Hepatocyte (in vitro differentiated cells): Measurements from ENCODE around the gene CCT5. TPM values are rescaled to one million over a fixed set of nuclear protein-coding genes. Genes with fewer than 3 reads are reported as not detected.
"Not testable (repeated sequence)": the region's sequence is repeated elsewhere in the genome, so short reads cannot be mapped to it uniquely, and the experiment has no call there.

ENCODE experiments used
- DNase-seq: peaks from one replicate; pipeline ENCODE4 v3.0.0-alpha.2; 2016; ENCODE audit warnings: low spot score
- H2AFZ ChIP-seq: fragments of 200-600 bp; sonication (generic); 2 replicates; pipeline ENCODE4 v1.6.0; 2016; ENCODE audit warnings: antibody characterized with exemption, mild to moderate bottlenecking
- H3K27ac ChIP-seq: fragments of 200-600 bp; sonication (generic); 2 replicates; pipeline ENCODE4 v1.5.1; 2016; ENCODE audit warnings: mild to moderate bottlenecking
- H3K27me3 ChIP-seq: fragments of 200-600 bp; sonication (generic); 2 replicates; pipeline ENCODE4 v1.6.1; 2016
- H3K36me3 ChIP-seq: fragments of 200-600 bp; sonication (generic); replicated peaks from 2 replicates; pipeline ENCODE4 v1.5.1; 2016; ENCODE audit warnings: low read depth; ENCODE audit not compliant: insufficient read depth
- H3K4me1 ChIP-seq: fragments of 200-600 bp; sonication (generic); 2 replicates; pipeline ENCODE4 v1.5.1; 2016; ENCODE audit warnings: mild to moderate bottlenecking, moderate library complexity; ENCODE audit not compliant: insufficient read depth
- H3K4me2 ChIP-seq: fragments of 200-600 bp; sonication (generic); 2 replicates; pipeline ENCODE4 v1.6.0; 2016
- H3K4me3 ChIP-seq: fragments of 200-600 bp; sonication (generic); 2 replicates; pipeline ENCODE4 v1.5.1; 2016; ENCODE audit warnings: mild to moderate bottlenecking
- H3K79me2 ChIP-seq: fragments of 200-600 bp; sonication (generic); 2 replicates; pipeline ENCODE4 v1.6.0; 2017; ENCODE audit warnings: mild to moderate bottlenecking
- H3K9me2 ChIP-seq: fragments of 200-600 bp; sonication (generic); replicated peaks from 2 replicates; pipeline ENCODE4 v1.6.0; 2017; ENCODE audit warnings: mild to moderate bottlenecking; ENCODE audit not compliant: insufficient read depth
- H3K9me3 ChIP-seq: fragments of 200-600 bp; sonication (generic); 2 replicates; pipeline ENCODE4 v1.5.1; 2016; ENCODE audit warnings: low read depth, mild to moderate bottlenecking
- H4K20me1 ChIP-seq: fragments of 200-600 bp; sonication (generic); 2 replicates; pipeline ENCODE4 v1.6.0; 2016; ENCODE audit warnings: mild to moderate bottlenecking; ENCODE audit not compliant: insufficient read depth, poor library complexity, severe bottlenecking
- EZH2 ChIP-seq: fragments of 200-600 bp; sonication (generic); IDR thresholded peaks from 2 replicates; pipeline ENCODE4 v1.6.1; 2016; ENCODE audit warnings: antibody characterized with exemption, mild to moderate bottlenecking, borderline replicate concordance
- EZH2phosphoT487 ChIP-seq: fragments of 200-600 bp; sonication (generic); IDR thresholded peaks from one replicate; pipeline ENCODE4 v1.6.1; 2018; ENCODE audit warnings: antibody characterized with exemption, mild to moderate bottlenecking, low read depth, moderate library complexity; ENCODE audit not compliant: unreplicated experiment, severe bottlenecking
- WGBS: methylation state at CpG from one replicate; pipeline ENCODE4 v1.1.6; 2016; ENCODE audit warnings: low lambda C conversion rate; ENCODE audit errors: missing lambda C conversion rate; 5-methylcytosine and 5-hydroxymethylcytosine counted together
- polyA plus RNA-seq: library from polyadenylated mRNA; unstranded; fragments of >200 nt; fragmentation: Nextera tagmentation; extraction: Ambion mirVana; gene quantifications from 2 replicates; pipeline ENCODE4 v1.2.1, GENCODE V29; 2016
- total RNA-seq: library from RNA; depleted of rRNA; stranded (reverse); fragments of >200 nt; gene quantifications from 2 replicates; pipeline ENCODE4 v1.2.3, GENCODE V29; 2014
- TF ChIP-seq, protein P1 (sequence below): fragments of 200-600 bp; sonication (generic); IDR thresholded peaks from 2 replicates; pipeline ENCODE4 v1.5.1; 2016; ENCODE audit warnings: antibody characterized with exemption, mild to moderate bottlenecking; ENCODE audit not compliant: poor library complexity

CCT5 gene
- total and polyA plus RNA-seq, 2 experiments from 2014 or later, result 203 to 282 TPM

DNA sequence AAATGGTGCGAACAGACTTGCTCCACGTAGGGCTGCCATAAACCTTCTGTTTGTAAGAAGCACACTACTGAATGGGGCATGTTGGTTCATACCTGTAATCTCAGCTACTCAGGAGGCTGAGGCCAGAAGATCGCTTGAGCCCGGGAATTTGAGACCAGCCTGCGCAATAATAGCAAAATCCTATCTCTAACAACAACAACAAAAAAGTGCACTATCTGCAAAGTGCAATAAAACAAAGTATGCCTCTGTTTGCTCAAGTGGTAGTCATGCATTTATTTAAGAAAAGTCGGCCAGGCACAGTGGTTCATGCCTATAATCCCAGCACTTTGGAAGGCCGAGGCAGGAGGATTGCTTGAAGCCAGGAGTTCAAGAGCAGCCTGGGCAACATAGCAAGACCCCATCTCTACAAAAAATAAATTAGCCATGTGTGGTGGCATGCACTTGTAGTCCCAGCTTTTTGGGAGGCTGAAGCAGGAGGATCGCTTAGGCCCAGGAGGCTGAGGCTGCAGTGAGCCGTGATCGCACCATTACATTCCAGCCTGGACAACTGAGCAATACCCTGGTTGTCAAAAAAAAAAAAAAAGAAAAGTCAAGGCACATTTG is 5.6 kb upstream of the CCT5 start:
- H3K4me3 ChIP-seq, result no peak overlapping the region

DNA sequence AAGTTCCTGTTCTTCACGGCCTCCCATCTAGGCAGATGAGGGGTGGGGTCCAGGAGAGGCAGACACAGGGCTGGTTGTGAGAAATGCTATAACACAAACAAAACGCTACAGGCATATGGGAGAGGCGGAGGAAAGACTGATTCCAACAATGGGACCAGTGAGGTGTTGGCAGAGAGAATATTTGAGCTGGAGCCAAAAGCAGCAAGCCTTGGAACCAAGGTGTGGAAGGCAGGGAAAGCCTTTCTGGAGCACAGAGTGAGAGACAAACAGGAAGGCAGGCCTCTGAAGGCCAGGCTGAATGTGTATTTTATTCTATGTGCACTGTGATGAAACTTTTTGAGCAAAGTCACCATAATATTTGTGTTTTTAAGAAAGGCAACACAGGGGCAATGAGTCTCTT is 3.3 kb upstream of the CCT5 start:
- Histone ChIP-seq H3K9me2 (no peaks in the 10 kb centered on the region), H3K27ac (no peak overlapping the region), H2AFZ (no peak overlapping the region), H3K4me2 (no peak overlapping the region), H3K9me3 (no peaks in the 10 kb centered on the region), H3K4me3 (no peak overlapping the region), H4K20me1 (peaks cover 12% of the 10 kb centered on the region), H3K79me2 (peaks cover 38% of the 10 kb centered on the region), H3K4me1 (peaks cover 10% of the 10 kb centered on the region), H3K27me3 (no peaks in the 10 kb centered on the region), H3K36me3 (no peaks in the 10 kb centered on the region)
- no peak for DNase-seq
- WGBS, result 90% methylated on average over 3 of the region's 3 CpGs
- TF ChIP-seq EZH2phosphoT487, result no peak
- TF ChIP-seq EZH2, result no peak

More for the DNA sequence above, 5.6 kb upstream of the CCT5 start:
- Histone ChIP-seq H3K9me3 (no peaks in the 10 kb centered on the region), H4K20me1 (no peaks in the 10 kb centered on the region), H3K79me2 (peaks cover 29% of the 10 kb centered on the region), H3K36me3 (no peaks in the 10 kb centered on the region), H3K4me2 (no peak overlapping the region), H3K9me2 (no peaks in the 10 kb centered on the region), H3K27me3 (no peaks in the 10 kb centered on the region), H3K27ac (no peak overlapping the region), H3K4me1 (peaks cover 8% of the 10 kb centered on the region), H2AFZ (no peak overlapping the region)
- 81% methylated on average over 10 of the region's 10 CpGs for WGBS
- TF ChIP-seq EZH2phosphoT487 (no peak), EZH2 (no peak)
- TF ChIP-seq, protein P1, sequence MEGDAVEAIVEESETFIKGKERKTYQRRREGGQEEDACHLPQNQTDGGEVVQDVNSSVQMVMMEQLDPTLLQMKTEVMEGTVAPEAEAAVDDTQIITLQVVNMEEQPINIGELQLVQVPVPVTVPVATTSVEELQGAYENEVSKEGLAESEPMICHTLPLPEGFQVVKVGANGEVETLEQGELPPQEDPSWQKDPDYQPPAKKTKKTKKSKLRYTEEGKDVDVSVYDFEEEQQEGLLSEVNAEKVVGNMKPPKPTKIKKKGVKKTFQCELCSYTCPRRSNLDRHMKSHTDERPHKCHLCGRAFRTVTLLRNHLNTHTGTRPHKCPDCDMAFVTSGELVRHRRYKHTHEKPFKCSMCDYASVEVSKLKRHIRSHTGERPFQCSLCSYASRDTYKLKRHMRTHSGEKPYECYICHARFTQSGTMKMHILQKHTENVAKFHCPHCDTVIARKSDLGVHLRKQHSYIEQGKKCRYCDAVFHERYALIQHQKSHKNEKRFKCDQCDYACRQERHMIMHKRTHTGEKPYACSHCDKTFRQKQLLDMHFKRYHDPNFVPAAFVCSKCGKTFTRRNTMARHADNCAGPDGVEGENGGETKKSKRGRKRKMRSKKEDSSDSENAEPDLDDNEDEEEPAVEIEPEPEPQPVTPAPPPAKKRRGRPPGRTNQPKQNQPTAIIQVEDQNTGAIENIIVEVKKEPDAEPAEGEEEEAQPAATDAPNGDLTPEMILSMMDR, result no peak
- DNase-seq, result peak; percentile 49

DNA sequence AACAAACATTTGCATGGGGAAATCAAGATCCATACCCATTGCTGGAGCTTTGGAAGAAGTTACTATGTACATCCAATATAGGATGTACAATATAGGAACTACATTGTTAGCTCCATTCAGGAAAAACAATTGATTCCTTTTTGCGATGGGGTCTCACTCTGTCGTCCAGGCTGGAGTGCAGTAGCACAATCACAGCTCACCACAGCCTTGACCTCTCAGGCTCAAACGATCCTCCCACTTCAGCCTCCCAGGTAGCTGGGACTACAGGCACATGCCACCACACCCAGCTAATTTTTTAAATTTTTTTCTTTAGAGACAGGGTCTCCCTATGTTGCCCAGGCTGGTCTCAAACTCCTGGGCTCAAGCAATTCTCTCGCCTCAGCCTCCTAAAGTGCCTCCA is 2.9 kb upstream of the CCT5 start:
- not testable (repeated sequence) for H3K9me2 ChIP-seq, H3K27me3 ChIP-seq, H3K4me2 ChIP-seq, H3K36me3 ChIP-seq, H2AFZ ChIP-seq, H3K9me3 ChIP-seq, H3K4me3 ChIP-seq, H3K27ac ChIP-seq, DNase-seq
- peaks cover 43% of the 10 kb centered on the region for H3K79me2 ChIP-seq
- peaks cover 17% of the 10 kb centered on the region for H4K20me1 ChIP-seq
- WGBS, result 96% methylated on average over 4 of the region's 4 CpGs
- H3K4me1 ChIP-seq, result peaks cover 15% of the 10 kb centered on the region

DNA sequence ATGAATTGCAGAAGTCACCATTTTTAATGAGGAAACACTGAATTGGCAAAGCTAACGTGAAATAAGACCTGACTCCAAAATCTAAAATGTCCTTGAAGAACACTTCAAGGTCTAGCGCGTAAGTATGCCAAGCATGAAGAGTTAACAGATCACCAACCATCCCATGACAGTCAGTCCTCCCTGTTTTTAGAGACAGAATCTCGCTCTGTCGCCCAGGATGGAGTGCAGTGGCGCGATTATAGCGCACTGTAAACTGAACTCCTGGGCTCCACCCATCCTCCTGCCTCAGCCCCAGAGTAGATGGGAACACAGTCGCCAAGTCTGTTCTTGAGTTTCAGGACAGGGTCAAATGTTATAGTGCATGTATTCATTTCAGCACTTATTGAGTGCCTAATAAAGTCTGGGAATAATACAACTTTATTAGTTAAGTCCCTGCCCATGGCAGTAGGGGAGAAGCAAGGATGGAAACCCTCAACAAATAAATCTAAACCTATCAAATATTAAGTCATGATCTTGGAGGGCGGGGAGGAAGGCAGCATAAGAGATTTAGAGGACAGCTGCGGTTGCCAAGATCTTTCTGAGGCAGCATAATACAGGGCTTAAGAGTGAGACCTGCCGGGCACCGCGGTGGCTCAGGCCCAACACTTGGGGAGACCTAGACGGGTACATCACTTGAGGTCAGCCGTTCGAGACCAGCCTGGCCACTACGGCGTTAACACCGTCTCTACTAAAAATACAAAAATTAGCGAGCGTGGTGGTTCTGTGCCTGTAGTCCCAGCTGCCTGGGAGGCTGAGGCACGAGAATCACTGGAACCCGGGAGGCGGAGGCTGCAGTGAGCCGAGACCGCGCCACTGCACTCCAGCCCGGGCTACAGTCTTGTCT is 1.5 kb upstream of the CCT5 start:
- H3K27ac ChIP-seq, result peak overlapping the region; percentile 86
- H3K9me3 ChIP-seq, result no peaks in the 10 kb centered on the region
- H2AFZ ChIP-seq, result peak overlapping the region; percentile 96
- H4K20me1 ChIP-seq, result peaks cover 29% of the 10 kb centered on the region
- DNase-seq, result no peak
- no peaks in the 10 kb centered on the region for H3K9me2 ChIP-seq
- 84% methylated on average over 29 of the region's 29 CpGs for WGBS
- no peaks in the 10 kb centered on the region for H3K27me3 ChIP-seq
- H3K79me2 ChIP-seq, result peaks cover 57% of the 10 kb centered on the region
- peaks cover 20% of the 10 kb centered on the region for H3K4me1 ChIP-seq
- no peaks in the 10 kb centered on the region for H3K36me3 ChIP-seq
- no peak for TF ChIP-seq EZH2phosphoT487
- TF ChIP-seq EZH2, result no peak
- TF ChIP-seq, protein P1, result no peak
- peak overlapping the region; percentile 79 for H3K4me2 ChIP-seq
- peak overlapping the region; percentile 60 for H3K4me3 ChIP-seq
